ENCODE results near the gene SCFD2. TPM values are rescaled to one million over a fixed set of nuclear protein-coding genes. Genes with fewer than 3 reads are reported as not detected.

The SCFD2 gene
- polyA plus RNA-seq, 1 of the 3 experiments (the other 2 are of a cell fraction), result 14.1 TPM

DNA sequence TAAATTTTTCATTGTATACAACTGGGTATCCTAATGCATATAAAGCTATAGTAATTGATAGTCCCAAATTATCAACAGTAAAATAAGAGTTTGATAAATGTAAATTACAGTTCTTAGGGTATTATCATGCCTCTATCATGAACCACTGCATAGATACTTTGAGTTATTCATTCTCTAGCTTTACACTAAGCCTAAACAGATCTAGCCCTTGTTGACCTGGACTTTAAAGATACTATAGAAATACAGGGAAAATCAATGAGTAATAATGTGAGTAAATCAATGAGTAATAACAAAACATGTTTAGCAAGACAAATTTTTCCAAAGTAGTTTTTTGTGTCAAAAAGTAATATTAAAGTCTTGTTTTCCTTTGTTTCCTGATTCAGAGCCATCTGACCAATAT is 228.4 kb downstream of the SCFD2 start:
- H3K27me3 ChIP-seq (ENCODE audit: insufficient read depth), result no peaks in the 10 kb centered on the region
- CTCF ChIA-PET, result no interaction called here
- no peak overlapping the region for H3K27ac ChIP-seq (ENCODE audit: low read depth in 2 of 2, low read length in 1 of 2)
- no peak overlapping the region for H2AFZ ChIP-seq (ENCODE audit: low read depth)
- no peaks in the 10 kb centered on the region; a peak in 1 of 4 replicates for H3K4me1 ChIP-seq (ENCODE audit: control insufficient read depth in 1 of 2, insufficient read depth in 2 of 2, low read depth in 1 of 2, low read length in 1 of 2)
- POLR2A ChIA-PET, result no interaction called here
- no peak overlapping the region for H3K4me3 ChIP-seq (ENCODE audit: low read depth in 2 of 2, low read length in 1 of 2)
- no peaks in the 10 kb centered on the region for H4K20me1 ChIP-seq (ENCODE audit: insufficient read depth)
- H3K9me3 ChIP-seq, result no peaks in the 10 kb centered on the region
- H3K79me2 ChIP-seq (ENCODE audit: insufficient read depth), result no peaks in the 10 kb centered on the region
- no peak overlapping the region for H3K4me2 ChIP-seq
- DNase-seq, result no peak
- no peaks in the 10 kb centered on the region for H3K9me2 ChIP-seq
- TF ChIP-seq EZH2phosphoT487 (IDR thresholded peaks at IDR 0.05; ENCODE audit: borderline replicate concordance, low read depth), result no peak
- TF ChIP-seq, protein P1, sequence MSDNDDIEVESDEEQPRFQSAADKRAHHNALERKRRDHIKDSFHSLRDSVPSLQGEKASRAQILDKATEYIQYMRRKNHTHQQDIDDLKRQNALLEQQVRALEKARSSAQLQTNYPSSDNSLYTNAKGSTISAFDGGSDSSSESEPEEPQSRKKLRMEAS (IDR thresholded peaks at IDR 0.05; ENCODE audit: low read depth), result no peak
- no peak for TF ChIP-seq FOXJ3 (CRISPR knock-in tag; IDR thresholded peaks at IDR 0.05)
- no peak for TF ChIP-seq GABPA (IDR thresholded peaks at IDR 0.05; ENCODE audit: low read depth)
- TF ChIP-seq RCOR1 (IDR thresholded peaks at IDR 0.05; ENCODE audit: low read length), result no peak
- TF ChIP-seq RAD21 (IDR thresholded peaks at IDR 0.05; ENCODE audit: low read length), result no peak
- TF ChIP-seq SIN3A (IDR thresholded peaks at IDR 0.05; ENCODE audit: borderline replicate concordance, low read depth, low read length), result no peak
- TF ChIP-seq, protein P2, sequence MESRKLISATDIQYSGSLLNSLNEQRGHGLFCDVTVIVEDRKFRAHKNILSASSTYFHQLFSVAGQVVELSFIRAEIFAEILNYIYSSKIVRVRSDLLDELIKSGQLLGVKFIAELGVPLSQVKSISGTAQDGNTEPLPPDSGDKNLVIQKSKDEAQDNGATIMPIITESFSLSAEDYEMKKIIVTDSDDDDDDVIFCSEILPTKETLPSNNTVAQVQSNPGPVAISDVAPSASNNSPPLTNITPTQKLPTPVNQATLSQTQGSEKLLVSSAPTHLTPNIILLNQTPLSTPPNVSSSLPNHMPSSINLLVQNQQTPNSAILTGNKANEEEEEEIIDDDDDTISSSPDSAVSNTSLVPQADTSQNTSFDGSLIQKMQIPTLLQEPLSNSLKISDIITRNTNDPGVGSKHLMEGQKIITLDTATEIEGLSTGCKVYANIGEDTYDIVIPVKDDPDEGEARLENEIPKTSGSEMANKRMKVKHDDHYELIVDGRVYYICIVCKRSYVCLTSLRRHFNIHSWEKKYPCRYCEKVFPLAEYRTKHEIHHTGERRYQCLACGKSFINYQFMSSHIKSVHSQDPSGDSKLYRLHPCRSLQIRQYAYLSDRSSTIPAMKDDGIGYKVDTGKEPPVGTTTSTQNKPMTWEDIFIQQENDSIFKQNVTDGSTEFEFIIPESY (IDR thresholded peaks at IDR 0.05; ENCODE audit: borderline replicate concordance, low read depth), result no peak
- no peak for TF ChIP-seq NFIC (IDR thresholded peaks at IDR 0.05; ENCODE audit: borderline replicate concordance)
- no peak overlapping the region for H3K9ac ChIP-seq
- no peaks in the 10 kb centered on the region for H3K36me3 ChIP-seq (replicated peaks in 1 of 2; ENCODE audit: control insufficient read depth in 1 of 2, insufficient read depth in 2 of 2, low read length in 1 of 2)
- H3F3A ChIP-seq (replicated peaks; ENCODE audit: insufficient read depth), result no peaks in the 10 kb centered on the region

DNA sequence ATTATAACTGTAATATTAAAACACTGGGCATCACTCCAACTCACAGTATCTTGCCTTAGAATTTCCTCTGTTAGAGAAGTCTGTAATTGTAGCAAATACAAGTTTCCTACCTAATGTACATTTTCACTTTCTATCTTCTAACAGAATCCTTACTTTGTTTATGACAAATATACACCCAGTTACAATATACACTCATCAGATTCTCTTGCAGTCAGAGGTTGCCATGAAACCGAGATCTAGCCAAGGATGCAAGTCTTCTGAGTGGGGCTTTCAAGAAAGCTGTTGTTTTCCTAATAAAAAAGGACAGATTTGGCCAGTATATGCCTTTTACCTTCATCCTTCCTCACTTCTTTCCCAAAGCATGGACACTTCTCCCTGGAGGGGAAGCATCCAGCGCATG is 228.9 kb downstream of the SCFD2 start:
- H3K4me3 ChIP-seq (ENCODE audit: low read depth in 2 of 2, low read length in 1 of 2), result no peak overlapping the region
- H3K9me3 ChIP-seq, result no peaks in the 10 kb centered on the region
- no peaks in the 10 kb centered on the region for H4K20me1 ChIP-seq (ENCODE audit: insufficient read depth)
- H3F3A ChIP-seq (replicated peaks; ENCODE audit: insufficient read depth), result no peaks in the 10 kb centered on the region
- ChIA-PET POLR2A (no interaction called here), CTCF (no interaction called here)
- WGBS (ENCODE audit: low lambda C conversion rate), result 93% methylated on average over 2 of the region's 2 CpGs
- no peaks in the 10 kb centered on the region; a peak in 1 of 4 replicates for H3K4me1 ChIP-seq (ENCODE audit: control insufficient read depth in 1 of 2, insufficient read depth in 2 of 2, low read depth in 1 of 2, low read length in 1 of 2)
- H3K36me3 ChIP-seq (replicated peaks in 1 of 2; ENCODE audit: control insufficient read depth in 1 of 2, insufficient read depth in 2 of 2, low read length in 1 of 2), result no peaks in the 10 kb centered on the region
- no peaks in the 10 kb centered on the region for H3K9me2 ChIP-seq
- DNase-seq, result no peak
- no peak overlapping the region for H2AFZ ChIP-seq (ENCODE audit: low read depth)
- H3K27ac ChIP-seq (ENCODE audit: low read depth in 2 of 2, low read length in 1 of 2), result no peak overlapping the region
- H3K4me2 ChIP-seq, result no peak overlapping the region
- no peaks in the 10 kb centered on the region for H3K79me2 ChIP-seq (ENCODE audit: insufficient read depth)
- H3K9ac ChIP-seq, result no peak overlapping the region
- H3K27me3 ChIP-seq (ENCODE audit: insufficient read depth), result no peaks in the 10 kb centered on the region
- no peak for TF ChIP-seq JUND (IDR thresholded peaks at IDR 0.05)
- TF ChIP-seq, protein P3, sequence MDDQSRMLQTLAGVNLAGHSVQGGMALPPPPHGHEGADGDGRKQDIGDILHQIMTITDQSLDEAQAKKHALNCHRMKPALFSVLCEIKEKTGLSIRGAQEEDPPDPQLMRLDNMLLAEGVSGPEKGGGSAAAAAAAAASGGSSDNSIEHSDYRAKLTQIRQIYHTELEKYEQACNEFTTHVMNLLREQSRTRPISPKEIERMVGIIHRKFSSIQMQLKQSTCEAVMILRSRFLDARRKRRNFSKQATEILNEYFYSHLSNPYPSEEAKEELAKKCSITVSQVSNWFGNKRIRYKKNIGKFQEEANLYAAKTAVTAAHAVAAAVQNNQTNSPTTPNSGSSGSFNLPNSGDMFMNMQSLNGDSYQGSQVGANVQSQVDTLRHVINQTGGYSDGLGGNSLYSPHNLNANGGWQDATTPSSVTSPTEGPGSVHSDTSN (IDR thresholded peaks at IDR 0.05), result no peak
- TF ChIP-seq ELF1 (IDR thresholded peaks at IDR 0.05), result no peak
- no peak for TF ChIP-seq NRF1 (IDR thresholded peaks at IDR 0.05; ENCODE audit: low read depth, low read length)
- TF ChIP-seq EP300 (IDR thresholded peaks at IDR 0.05; ENCODE audit: borderline replicate concordance in 1 of 2, low read depth in 1 of 2, low read length in 1 of 2), result no peak
- TF ChIP-seq, protein P4, sequence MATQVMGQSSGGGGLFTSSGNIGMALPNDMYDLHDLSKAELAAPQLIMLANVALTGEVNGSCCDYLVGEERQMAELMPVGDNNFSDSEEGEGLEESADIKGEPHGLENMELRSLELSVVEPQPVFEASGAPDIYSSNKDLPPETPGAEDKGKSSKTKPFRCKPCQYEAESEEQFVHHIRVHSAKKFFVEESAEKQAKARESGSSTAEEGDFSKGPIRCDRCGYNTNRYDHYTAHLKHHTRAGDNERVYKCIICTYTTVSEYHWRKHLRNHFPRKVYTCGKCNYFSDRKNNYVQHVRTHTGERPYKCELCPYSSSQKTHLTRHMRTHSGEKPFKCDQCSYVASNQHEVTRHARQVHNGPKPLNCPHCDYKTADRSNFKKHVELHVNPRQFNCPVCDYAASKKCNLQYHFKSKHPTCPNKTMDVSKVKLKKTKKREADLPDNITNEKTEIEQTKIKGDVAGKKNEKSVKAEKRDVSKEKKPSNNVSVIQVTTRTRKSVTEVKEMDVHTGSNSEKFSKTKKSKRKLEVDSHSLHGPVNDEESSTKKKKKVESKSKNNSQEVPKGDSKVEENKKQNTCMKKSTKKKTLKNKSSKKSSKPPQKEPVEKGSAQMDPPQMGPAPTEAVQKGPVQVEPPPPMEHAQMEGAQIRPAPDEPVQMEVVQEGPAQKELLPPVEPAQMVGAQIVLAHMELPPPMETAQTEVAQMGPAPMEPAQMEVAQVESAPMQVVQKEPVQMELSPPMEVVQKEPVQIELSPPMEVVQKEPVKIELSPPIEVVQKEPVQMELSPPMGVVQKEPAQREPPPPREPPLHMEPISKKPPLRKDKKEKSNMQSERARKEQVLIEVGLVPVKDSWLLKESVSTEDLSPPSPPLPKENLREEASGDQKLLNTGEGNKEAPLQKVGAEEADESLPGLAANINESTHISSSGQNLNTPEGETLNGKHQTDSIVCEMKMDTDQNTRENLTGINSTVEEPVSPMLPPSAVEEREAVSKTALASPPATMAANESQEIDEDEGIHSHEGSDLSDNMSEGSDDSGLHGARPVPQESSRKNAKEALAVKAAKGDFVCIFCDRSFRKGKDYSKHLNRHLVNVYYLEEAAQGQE (IDR thresholded peaks at IDR 0.05; ENCODE audit: low read depth, low read length), result no peak
- TF ChIP-seq, protein P5, sequence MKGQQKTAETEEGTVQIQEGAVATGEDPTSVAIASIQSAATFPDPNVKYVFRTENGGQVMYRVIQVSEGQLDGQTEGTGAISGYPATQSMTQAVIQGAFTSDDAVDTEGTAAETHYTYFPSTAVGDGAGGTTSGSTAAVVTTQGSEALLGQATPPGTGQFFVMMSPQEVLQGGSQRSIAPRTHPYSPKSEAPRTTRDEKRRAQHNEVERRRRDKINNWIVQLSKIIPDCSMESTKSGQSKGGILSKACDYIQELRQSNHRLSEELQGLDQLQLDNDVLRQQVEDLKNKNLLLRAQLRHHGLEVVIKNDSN (IDR thresholded peaks at IDR 0.05; ENCODE audit: borderline replicate concordance, low read depth), result no peak
- TF ChIP-seq, protein P2 (IDR thresholded peaks at IDR 0.05; ENCODE audit: borderline replicate concordance, low read depth), result no peak
- TF ChIP-seq FOXJ3 (CRISPR knock-in tag; IDR thresholded peaks at IDR 0.05), result no peak
- no peak for TF ChIP-seq RAD21 (IDR thresholded peaks at IDR 0.05; ENCODE audit: low read length)
- TF ChIP-seq SIN3A (IDR thresholded peaks at IDR 0.05; ENCODE audit: borderline replicate concordance, low read depth, low read length), result no peak
- no peak for TF ChIP-seq SMC3 (IDR thresholded peaks at IDR 0.05; ENCODE audit: low read depth, low read length)
